ENCODE measurements around the gene CYP2B6.
"Not testable (repeated sequence)": the region's sequence is repeated elsewhere in the genome, so short reads cannot be mapped to it uniquely, and the experiment has no call there.

The CYP2B6 gene

GRCh38 chr19:40980743-40981442 is 10.2 kb upstream of the CYP2B6 start:
- not testable (repeated sequence) for DNase-seq (ENCODE audit: low spot score)

- DNase-seq (ENCODE audit: low spot score), result no peak
These were observed 9.5 kb upstream of the CYP2B6 start for GRCh38 chr19:40981591-40981990.

GRCh38 chr19:40982594-40983101 is 8.4 kb upstream of the CYP2B6 start:
- DNase-seq (ENCODE audit: low spot score), result peak; percentile 31

GRCh38 chr19:40989453-40989852 is 1.6 kb upstream of the CYP2B6 start:
- DNase-seq (ENCODE audit: low spot score), result no peak

- DNase-seq (ENCODE audit: low spot score), result no peak
These were observed 4.3 kb downstream of the CYP2B6 start for GRCh38 chr19:40995355-40995754.

GRCh38 chr19:40999018-40999417 is 7.9 kb downstream of the CYP2B6 start:
- DNase-seq (ENCODE audit: low spot score), result not testable (repeated sequence)

- DNase-seq (ENCODE audit: low spot score), result no peak
These were observed 9.2 kb downstream of the CYP2B6 start for GRCh38 chr19:41000310-41000737.

- no peak for DNase-seq (ENCODE audit: low spot score)
These were observed 10.3 kb downstream of the CYP2B6 start for GRCh38 chr19:41001243-41001971.

GRCh38 chr19:41003656-41004055 is 12.6 kb downstream of the CYP2B6 start:
- DNase-seq (ENCODE audit: low spot score), result not testable (repeated sequence)

- no peak for DNase-seq (ENCODE audit: low spot score)
These were observed 18.7 kb downstream of the CYP2B6 start for GRCh38 chr19:41009700-41010235.

GRCh38 chr19:41013359-41013758 is 22.3 kb downstream of the CYP2B6 start:
- DNase-seq (ENCODE audit: low spot score), result no peak

- no peak for DNase-seq (ENCODE audit: low spot score)
These were observed 23.6 kb downstream of the CYP2B6 start for GRCh38 chr19:41014643-41015042.

GRCh38 chr19:41016488-41017071 is 25.5 kb downstream of the CYP2B6 start:
- DNase-seq (ENCODE audit: low spot score), result no peak

GRCh38 chr19:41018736-41019290 is 27.7 kb downstream of the CYP2B6 start:
- no peak for DNase-seq (ENCODE audit: low spot score)

- no peak for DNase-seq (ENCODE audit: low spot score)
These were observed 28.3 kb downstream of the CYP2B6 start for GRCh38 chr19:41019346-41019745.

GRCh38 chr19:41023193-41023592 is 32.1 kb downstream of the CYP2B6 start:
- no peak for DNase-seq (ENCODE audit: low spot score)

- DNase-seq (ENCODE audit: low spot score), result no peak
These were observed 34.3 kb downstream of the CYP2B6 start for GRCh38 chr19:41025411-41025810.

- no peak for DNase-seq (ENCODE audit: low spot score)
These were observed 34.8 kb downstream of the CYP2B6 start for GRCh38 chr19:41025871-41026270.

- no peak for DNase-seq (ENCODE audit: low spot score)
These were observed 36.3 kb downstream of the CYP2B6 start for GRCh38 chr19:41027273-41027967.

GRCh38 chr19:41029524-41030432 is 38.7 kb downstream of the CYP2B6 start:
- DNase-seq (ENCODE audit: low spot score), result no peak

GRCh38 chr19:41030651-41031050 is 39.6 kb downstream of the CYP2B6 start:
- DNase-seq (ENCODE audit: low spot score), result no peak

Data from Ammon's horn (tissue), 1 donor.